ENCODE measurements around the gene C5orf47. TPM values are rescaled to one million over a fixed set of nuclear protein-coding genes. Genes with fewer than 3 reads are reported as not detected.
A peak's percentile ranks its signal among the peaks of the same experiment; 100 is the strongest.
"Not testable (repeated sequence)": the region's sequence is repeated elsewhere in the genome, so short reads cannot be mapped to it uniquely, and the experiment has no call there.

Gene C5orf47
- total and polyA plus RNA-seq, 4 donors, result 0.08 TPM; not detected in 3

DNA sequence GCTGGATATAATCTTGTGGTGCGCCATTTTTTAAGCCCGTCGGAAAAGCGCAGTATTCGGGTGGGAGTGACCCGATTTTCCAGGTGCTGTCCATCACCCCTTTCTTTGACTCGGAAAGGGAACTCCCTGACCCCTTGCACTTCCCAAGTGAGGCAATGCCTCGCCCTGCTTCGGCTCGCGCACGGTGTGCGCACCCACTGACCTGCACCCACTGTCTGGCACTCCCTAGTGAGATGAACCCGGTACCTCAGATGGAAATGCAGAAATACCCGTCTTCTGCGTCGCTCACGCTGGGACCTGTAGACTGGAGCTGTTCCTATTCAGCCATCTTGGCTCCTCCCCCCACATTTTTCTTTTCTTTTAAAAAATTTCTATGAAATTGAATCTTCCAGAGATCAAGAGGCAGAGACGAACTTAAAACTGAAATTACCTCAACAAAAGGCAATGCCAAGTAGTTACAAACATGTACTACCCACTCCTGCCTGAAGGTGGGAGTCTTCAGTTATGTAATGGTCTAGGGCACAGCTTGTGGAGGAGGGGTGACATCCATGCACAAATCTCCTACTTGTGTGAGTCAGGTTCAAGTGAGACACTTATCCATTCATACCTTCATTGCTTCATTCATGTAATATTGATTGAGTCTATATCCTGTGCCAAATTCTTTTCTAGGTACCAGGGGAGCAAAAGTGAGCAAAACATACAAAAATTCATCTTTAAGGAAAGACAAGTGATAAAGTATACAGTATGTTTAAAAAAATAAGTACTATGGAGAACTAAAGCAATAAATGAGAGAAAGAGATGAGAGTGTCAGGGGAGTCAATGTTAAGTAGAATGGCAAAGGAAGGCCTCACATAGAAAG lies 31.3 kb downstream of the C5orf47 start:
- not testable (repeated sequence) for H3K9ac ChIP-seq (ENCODE audit: low read depth in 1 of 2, low read length in 2 of 2); H3K4me3 ChIP-seq (ENCODE audit: low read depth in 1 of 3, low read length in 3 of 3); H3K27ac ChIP-seq (ENCODE audit: low read depth in 1 of 2, low read length in 2 of 2); DNase-seq (ENCODE audit: low spot score); H3K36me3 ChIP-seq (ENCODE audit: control insufficient read depth in 4 of 4, insufficient read depth in 3 of 4, low read depth in 1 of 4, low read length in 3 of 4); H3K27me3 ChIP-seq (ENCODE audit: control insufficient read depth in 4 of 4, insufficient read depth in 4 of 4, low read length in 3 of 4); H3K4me1 ChIP-seq (ENCODE audit: control insufficient read depth in 4 of 4, insufficient read depth in 4 of 4, low read length in 3 of 4); H3K9me3 ChIP-seq (ENCODE audit: control insufficient read depth in 4 of 4, low read length in 3 of 4)
- TF ChIP-seq, protein P1, sequence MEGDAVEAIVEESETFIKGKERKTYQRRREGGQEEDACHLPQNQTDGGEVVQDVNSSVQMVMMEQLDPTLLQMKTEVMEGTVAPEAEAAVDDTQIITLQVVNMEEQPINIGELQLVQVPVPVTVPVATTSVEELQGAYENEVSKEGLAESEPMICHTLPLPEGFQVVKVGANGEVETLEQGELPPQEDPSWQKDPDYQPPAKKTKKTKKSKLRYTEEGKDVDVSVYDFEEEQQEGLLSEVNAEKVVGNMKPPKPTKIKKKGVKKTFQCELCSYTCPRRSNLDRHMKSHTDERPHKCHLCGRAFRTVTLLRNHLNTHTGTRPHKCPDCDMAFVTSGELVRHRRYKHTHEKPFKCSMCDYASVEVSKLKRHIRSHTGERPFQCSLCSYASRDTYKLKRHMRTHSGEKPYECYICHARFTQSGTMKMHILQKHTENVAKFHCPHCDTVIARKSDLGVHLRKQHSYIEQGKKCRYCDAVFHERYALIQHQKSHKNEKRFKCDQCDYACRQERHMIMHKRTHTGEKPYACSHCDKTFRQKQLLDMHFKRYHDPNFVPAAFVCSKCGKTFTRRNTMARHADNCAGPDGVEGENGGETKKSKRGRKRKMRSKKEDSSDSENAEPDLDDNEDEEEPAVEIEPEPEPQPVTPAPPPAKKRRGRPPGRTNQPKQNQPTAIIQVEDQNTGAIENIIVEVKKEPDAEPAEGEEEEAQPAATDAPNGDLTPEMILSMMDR (IDR thresholded peaks at IDR 0.05; ENCODE audit: low read depth, low read length, missing input control), result peak; percentile 67
- peak; percentile 81 to 84 for TF ChIP-seq RAD21 (IDR thresholded peaks at IDR 0.05)
- 70% methylated on average over 16 of the region's 19 CpGs for WGBS

GRCh38 chr5:174020928-174021304 lies 31.9 kb downstream of the C5orf47 start:
- 87% methylated on average over 3 of the region's 3 CpGs for WGBS
- Histone ChIP-seq H3K9ac (ENCODE audit: low read depth in 1 of 2, low read length in 2 of 2) (no peak overlapping the region), H3K27ac (ENCODE audit: low read depth in 1 of 2, low read length in 2 of 2) (no peak overlapping the region), H3K4me1 (ENCODE audit: control insufficient read depth in 4 of 4, insufficient read depth in 4 of 4, low read length in 3 of 4) (no peaks in the 10 kb centered on the region), H3K9me3 (ENCODE audit: control insufficient read depth in 4 of 4, low read length in 3 of 4) (no peaks in the 10 kb centered on the region), H3K36me3 (ENCODE audit: control insufficient read depth in 4 of 4, insufficient read depth in 3 of 4, low read depth in 1 of 4, low read length in 3 of 4) (no peaks in the 10 kb centered on the region), H3K4me3 (ENCODE audit: low read depth in 1 of 3, low read length in 3 of 3) (no peak overlapping the region), H3K27me3 (ENCODE audit: control insufficient read depth in 4 of 4, insufficient read depth in 4 of 4, low read length in 3 of 4) (no peaks in the 10 kb centered on the region)
- TF ChIP-seq EGR1 (IDR thresholded peaks at IDR 0.05; ENCODE audit: low read depth in 2 of 2), result no peak
- TF ChIP-seq, protein P2, sequence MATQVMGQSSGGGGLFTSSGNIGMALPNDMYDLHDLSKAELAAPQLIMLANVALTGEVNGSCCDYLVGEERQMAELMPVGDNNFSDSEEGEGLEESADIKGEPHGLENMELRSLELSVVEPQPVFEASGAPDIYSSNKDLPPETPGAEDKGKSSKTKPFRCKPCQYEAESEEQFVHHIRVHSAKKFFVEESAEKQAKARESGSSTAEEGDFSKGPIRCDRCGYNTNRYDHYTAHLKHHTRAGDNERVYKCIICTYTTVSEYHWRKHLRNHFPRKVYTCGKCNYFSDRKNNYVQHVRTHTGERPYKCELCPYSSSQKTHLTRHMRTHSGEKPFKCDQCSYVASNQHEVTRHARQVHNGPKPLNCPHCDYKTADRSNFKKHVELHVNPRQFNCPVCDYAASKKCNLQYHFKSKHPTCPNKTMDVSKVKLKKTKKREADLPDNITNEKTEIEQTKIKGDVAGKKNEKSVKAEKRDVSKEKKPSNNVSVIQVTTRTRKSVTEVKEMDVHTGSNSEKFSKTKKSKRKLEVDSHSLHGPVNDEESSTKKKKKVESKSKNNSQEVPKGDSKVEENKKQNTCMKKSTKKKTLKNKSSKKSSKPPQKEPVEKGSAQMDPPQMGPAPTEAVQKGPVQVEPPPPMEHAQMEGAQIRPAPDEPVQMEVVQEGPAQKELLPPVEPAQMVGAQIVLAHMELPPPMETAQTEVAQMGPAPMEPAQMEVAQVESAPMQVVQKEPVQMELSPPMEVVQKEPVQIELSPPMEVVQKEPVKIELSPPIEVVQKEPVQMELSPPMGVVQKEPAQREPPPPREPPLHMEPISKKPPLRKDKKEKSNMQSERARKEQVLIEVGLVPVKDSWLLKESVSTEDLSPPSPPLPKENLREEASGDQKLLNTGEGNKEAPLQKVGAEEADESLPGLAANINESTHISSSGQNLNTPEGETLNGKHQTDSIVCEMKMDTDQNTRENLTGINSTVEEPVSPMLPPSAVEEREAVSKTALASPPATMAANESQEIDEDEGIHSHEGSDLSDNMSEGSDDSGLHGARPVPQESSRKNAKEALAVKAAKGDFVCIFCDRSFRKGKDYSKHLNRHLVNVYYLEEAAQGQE (IDR thresholded peaks at IDR 0.05), result no peak
- TF ChIP-seq RAD21 (IDR thresholded peaks at IDR 0.05), result no peak
- TF ChIP-seq FOXA1 (IDR thresholded peaks at IDR 0.05), result no peak
- TF ChIP-seq NR2F2 (IDR thresholded peaks at IDR 0.05), result no peak
- TF ChIP-seq FOXA2 (IDR thresholded peaks at IDR 0.05), result no peak
- TF ChIP-seq MAX (IDR thresholded peaks at IDR 0.05), result no peak
- TF ChIP-seq HNF4G (IDR thresholded peaks at IDR 0.05), result no peak
- TF ChIP-seq, protein P3, sequence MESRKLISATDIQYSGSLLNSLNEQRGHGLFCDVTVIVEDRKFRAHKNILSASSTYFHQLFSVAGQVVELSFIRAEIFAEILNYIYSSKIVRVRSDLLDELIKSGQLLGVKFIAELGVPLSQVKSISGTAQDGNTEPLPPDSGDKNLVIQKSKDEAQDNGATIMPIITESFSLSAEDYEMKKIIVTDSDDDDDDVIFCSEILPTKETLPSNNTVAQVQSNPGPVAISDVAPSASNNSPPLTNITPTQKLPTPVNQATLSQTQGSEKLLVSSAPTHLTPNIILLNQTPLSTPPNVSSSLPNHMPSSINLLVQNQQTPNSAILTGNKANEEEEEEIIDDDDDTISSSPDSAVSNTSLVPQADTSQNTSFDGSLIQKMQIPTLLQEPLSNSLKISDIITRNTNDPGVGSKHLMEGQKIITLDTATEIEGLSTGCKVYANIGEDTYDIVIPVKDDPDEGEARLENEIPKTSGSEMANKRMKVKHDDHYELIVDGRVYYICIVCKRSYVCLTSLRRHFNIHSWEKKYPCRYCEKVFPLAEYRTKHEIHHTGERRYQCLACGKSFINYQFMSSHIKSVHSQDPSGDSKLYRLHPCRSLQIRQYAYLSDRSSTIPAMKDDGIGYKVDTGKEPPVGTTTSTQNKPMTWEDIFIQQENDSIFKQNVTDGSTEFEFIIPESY (IDR thresholded peaks at IDR 0.05), result no peak
- TF ChIP-seq SP1 (IDR thresholded peaks at IDR 0.05), result no peak
- TF ChIP-seq RXRA (IDR thresholded peaks at IDR 0.05), result no peak
- no peak for TF ChIP-seq TAF1 (conservative IDR thresholded peaks at IDR 0.05)
- TF ChIP-seq, protein P1 (IDR thresholded peaks at IDR 0.05; ENCODE audit: low read depth, low read length, missing input control), result no peak
- DNase-seq (ENCODE audit: low spot score), result no peak

Data from liver (tissue), 9 donors.